Kidney epithelial cell (primary cell): Measurements from ENCODE around the gene GRIN3B. TPM values are rescaled to one million over a fixed set of nuclear protein-coding genes. Genes with fewer than 3 reads are reported as not detected.

Experiments
- DNase-seq: peaks from one replicate; pipeline ENCODE4 v3.0.0-alpha.2; 2010; ENCODE audit warnings: low read depth
- H3K27me3 ChIP-seq: 2 replicates; pipeline ENCODE4 v1.6.0; 2011; ENCODE audit warnings: low read length; ENCODE audit not compliant: control insufficient read depth, insufficient read depth
- H3K36me3 ChIP-seq: 2 replicates; pipeline ENCODE4 v1.5.1; 2011; ENCODE audit warnings: low read length; ENCODE audit not compliant: control insufficient read depth, insufficient read depth
- H3K4me3 ChIP-seq: 2 replicates; pipeline ENCODE4 v1.5.1; 2011; ENCODE audit warnings: low read depth, mild to moderate bottlenecking, control low read depth, low read length
- total RNA-seq: library from RNA; depleted of rRNA; stranded (reverse); fragments of >200 nt; gene quantifications from 2 replicates; pipeline ENCODE4 v1.2.3, GENCODE V29; 2015
- TF ChIP-seq, protein P1 (sequence below): IDR thresholded peaks from 2 replicates; pipeline ENCODE4 v1.5.1; 2011; ENCODE audit warnings: mild to moderate bottlenecking, moderate library complexity, low read length, control low read depth, inconsistent platforms; ENCODE audit not compliant: insufficient read depth, poor library complexity, severe bottlenecking

The GRIN3B gene
- total RNA-seq, 1 donor from 2014 or later, result 0.08 TPM

DNA sequence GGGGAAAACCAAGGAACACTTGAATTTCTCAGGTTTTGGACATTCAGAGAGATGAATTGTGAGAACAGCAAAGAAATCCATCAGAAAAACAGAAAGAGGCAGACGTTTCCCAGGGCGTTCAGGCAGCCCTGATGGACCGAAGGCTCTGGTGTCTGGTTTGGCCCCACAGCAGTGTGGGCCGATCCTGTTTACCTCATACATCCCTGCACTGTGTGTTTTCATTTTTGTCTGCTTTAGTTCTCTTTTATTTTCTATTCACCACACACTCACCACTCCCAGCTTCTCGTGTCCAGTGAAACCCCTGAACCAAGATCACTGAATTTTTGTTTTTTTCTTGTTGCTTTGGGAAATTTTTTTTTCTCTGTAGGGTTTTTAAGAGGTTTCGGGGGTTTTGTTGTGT, 27.9 kb upstream of the GRIN3B start:
- Histone ChIP-seq H3K36me3 (peaks cover 3% of the 10 kb centered on the region), H3K27me3 (no peaks in the 10 kb centered on the region), H3K4me3 (no peak overlapping the region)
- TF ChIP-seq, protein P1, sequence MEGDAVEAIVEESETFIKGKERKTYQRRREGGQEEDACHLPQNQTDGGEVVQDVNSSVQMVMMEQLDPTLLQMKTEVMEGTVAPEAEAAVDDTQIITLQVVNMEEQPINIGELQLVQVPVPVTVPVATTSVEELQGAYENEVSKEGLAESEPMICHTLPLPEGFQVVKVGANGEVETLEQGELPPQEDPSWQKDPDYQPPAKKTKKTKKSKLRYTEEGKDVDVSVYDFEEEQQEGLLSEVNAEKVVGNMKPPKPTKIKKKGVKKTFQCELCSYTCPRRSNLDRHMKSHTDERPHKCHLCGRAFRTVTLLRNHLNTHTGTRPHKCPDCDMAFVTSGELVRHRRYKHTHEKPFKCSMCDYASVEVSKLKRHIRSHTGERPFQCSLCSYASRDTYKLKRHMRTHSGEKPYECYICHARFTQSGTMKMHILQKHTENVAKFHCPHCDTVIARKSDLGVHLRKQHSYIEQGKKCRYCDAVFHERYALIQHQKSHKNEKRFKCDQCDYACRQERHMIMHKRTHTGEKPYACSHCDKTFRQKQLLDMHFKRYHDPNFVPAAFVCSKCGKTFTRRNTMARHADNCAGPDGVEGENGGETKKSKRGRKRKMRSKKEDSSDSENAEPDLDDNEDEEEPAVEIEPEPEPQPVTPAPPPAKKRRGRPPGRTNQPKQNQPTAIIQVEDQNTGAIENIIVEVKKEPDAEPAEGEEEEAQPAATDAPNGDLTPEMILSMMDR, result no peak
- no peak for DNase-seq

DNA sequence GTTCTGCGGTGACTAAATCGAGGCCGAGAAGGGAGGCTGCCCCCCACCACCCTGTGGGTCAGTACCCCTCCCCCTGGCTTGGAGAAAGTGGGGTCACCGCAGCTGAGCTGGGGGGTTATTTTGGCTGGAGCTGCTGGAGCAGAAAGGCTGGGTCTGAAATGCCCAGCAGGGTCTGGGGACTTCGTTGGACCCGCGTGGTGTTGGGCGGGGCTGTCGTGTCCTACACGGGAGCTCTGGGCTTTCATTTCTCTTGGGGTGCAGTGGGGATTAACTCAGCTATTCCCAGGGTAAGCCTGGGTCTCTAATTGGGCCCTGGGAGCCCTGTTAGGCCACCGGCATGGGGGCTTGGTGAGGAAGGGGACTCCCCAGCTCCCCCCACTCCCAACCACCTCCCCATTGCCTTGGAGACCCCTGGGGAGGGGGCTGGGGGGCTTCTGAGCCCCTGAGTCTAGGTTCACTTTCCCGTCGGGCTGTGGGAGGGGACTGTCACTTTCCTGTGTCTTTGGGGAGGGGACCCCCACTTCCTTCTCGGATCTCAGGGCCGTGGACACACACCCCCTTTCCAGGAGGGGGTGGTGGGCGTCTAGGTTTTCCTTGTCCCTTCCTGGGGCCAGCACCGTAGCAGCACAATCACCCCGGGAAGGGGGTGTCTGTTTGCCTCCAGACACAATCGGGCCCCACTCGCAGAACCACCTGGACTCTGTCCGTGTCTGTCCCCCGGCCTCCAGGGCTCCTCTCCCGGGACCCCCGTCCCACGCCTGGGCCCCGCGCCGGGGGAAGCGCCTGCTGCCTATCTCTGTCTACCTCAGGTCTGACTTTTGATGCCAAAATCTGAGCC, 26.3 kb upstream of the GRIN3B start:
- Histone ChIP-seq H3K27me3 (no peaks in the 10 kb centered on the region), H3K36me3 (peaks cover 3% of the 10 kb centered on the region), H3K4me3 (no peak overlapping the region)
- TF ChIP-seq, protein P1, result no peak
- no peak for DNase-seq

DNA sequence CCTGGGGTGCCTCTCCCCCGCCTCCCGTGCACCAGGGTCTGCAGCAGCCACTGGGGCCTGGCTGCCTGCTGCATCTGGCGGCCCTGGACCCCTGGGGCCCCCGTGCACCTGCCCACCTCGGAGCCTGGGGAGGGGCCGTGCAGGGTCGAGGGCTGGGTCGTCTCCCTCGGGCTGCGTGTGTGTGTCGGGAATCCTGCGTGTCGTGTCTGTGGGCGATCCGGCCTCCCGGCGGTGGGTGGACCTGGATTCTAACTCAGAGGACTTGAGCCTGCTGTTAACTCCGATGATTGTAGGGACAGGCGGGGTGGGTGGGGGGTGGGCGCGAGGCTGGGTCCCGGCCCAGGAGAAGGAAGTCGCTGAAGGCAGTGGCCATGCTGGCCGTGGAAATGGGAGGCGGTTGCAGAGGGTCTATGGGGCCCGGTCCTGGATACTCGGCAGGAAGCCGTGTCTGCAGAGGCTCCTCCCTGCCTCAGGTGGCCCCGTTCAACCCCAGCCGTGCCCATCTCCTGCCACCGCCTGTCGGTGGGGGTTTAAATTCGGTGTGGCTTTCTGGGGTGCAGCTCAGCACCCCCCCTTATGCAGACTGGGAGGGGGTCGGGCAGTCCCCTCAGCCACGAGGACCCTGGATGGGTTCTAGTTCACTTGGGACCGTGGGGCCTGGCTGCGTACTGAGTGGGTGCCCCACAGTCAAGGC, 25.5 kb upstream of the GRIN3B start:
- H3K27me3 ChIP-seq, result no peaks in the 10 kb centered on the region
- TF ChIP-seq, protein P1, result no peak
- no peak for DNase-seq
- no peak overlapping the region for H3K4me3 ChIP-seq
- H3K36me3 ChIP-seq, result peaks cover 3% of the 10 kb centered on the region

DNA sequence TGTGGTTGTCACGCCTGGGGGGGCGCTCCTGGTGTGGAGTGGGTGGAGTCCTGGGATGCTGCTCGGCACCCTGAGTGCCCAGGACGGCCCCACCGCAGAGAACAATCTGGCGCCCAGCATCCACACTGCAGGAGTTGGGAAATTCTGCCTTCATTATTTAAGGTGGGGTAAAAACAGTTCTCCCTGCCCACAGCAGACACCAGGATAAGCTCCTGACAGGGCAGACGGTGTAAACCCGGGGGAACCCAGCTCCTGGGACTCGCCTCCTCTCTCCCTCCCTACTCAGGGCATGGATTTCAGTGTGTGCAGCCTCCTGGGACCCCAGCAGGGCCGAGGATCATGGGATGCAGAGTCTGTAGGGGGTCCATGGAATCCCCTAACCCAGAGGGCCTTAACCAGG, 23.7 kb upstream of the GRIN3B start:
- no peaks in the 10 kb centered on the region for H3K36me3 ChIP-seq
- H3K27me3 ChIP-seq, result no peaks in the 10 kb centered on the region
- TF ChIP-seq, protein P1, result no peak
- no peak for DNase-seq
- no peak overlapping the region for H3K4me3 ChIP-seq

DNA sequence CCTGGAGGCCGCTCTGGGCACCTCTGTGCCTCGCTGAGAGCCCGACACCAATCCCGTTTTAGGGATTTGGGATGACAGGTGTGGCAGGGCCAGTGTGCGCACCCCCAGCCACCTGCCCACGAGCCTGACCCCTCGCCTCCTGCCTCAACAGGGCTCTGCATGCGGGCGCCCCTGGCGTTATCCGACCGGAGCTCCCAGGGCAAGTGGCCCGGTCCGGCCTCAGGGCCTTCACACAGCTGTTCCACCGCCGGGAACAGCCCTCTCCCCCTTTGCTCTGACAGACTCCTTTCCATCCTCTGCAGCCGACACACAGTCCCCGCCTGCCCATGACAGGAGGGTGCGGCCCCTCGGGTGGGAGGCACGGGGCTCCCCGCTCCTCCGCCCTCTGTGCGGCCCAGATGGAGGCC, 23.2 kb upstream of the GRIN3B start:
- TF ChIP-seq, protein P1, result no peak
- no peak for DNase-seq
- no peaks in the 10 kb centered on the region for H3K27me3 ChIP-seq
- no peaks in the 10 kb centered on the region for H3K36me3 ChIP-seq
- no peak overlapping the region for H3K4me3 ChIP-seq

DNA sequence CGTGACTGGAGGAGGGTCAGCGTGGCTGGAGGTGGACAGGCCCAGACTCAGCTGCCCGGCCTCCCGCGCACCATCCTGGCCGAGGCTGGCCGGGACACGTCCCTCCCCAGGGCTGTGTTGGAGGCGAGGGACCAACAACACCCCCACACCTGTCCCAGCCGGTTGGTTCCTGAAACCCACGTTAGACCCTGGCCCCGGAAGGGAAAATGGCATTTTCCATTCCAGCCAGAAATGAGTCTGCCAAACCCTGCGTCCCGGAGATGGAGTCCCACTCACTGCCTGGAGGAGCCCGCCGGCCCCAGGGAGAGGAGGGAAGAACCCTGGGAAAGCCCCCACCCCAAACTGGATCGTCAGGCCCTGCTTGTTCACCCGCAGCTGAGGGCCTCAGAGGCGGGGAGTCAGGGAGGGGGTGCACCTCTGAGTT, 20.9 kb upstream of the GRIN3B start:
- no peak for DNase-seq
- Histone ChIP-seq H3K27me3 (no peaks in the 10 kb centered on the region), H3K4me3 (no peak overlapping the region), H3K36me3 (no peaks in the 10 kb centered on the region)
- TF ChIP-seq, protein P1, result no peak
